GM19043 (cell line): ENCODE measurements around the gene R3HDM2.

Source experiments
- ATAC-seq: cut with Tn5 transposase; IDR thresholded peaks from one replicate; pipeline ENCODE4 v1.9.1; 2021; ENCODE audit warnings: low read depth; ENCODE audit not compliant: unreplicated experiment

The R3HDM2 gene

GRCh38 chr12:57222286-57223190 is 208.3 kb downstream of the R3HDM2 start:
- ATAC-seq = no peak

GRCh38 chr12:57221169-57221917 is 209.5 kb downstream of the R3HDM2 start:
- ATAC-seq = no peak

- no peak for ATAC-seq
Measured at GRCh38 chr12:57220770-57221168, 210.1 kb downstream of the R3HDM2 start.

- no peak for ATAC-seq
Measured at GRCh38 chr12:57219993-57220754, 210.7 kb downstream of the R3HDM2 start.

- no peak for ATAC-seq
Measured at GRCh38 chr12:57219205-57219992, 211.4 kb downstream of the R3HDM2 start.

- ATAC-seq = no peak
Measured at GRCh38 chr12:57218030-57218853, 212.6 kb downstream of the R3HDM2 start.

- no peak for ATAC-seq
Measured at GRCh38 chr12:57216921-57217879, 213.6 kb downstream of the R3HDM2 start.

GRCh38 chr12:57216014-57216911 is 214.6 kb downstream of the R3HDM2 start, which contains the start of gene NXPH4:
NXPH4 (plus strand) TSS chr12:57216794; CDS start chr12:57216970, 176 bp downstream.
- ATAC-seq = no peak

- ATAC-seq = no peak
Measured at GRCh38 chr12:57215668-57216013, 215.2 kb downstream of the R3HDM2 start.

GRCh38 chr12:57215065-57215464 is 215.8 kb downstream of the R3HDM2 start:
- ATAC-seq = no peak

GRCh38 chr12:57214398-57214781 is 216.5 kb downstream of the R3HDM2 start:
- no peak for ATAC-seq

- no peak for ATAC-seq
Measured at GRCh38 chr12:57213763-57214397, 217.0 kb downstream of the R3HDM2 start.

GRCh38 chr12:57213058-57213715 is 217.7 kb downstream of the R3HDM2 start:
- no peak for ATAC-seq

GRCh38 chr12:57212701-57213057 is 218.2 kb downstream of the R3HDM2 start:
- no peak for ATAC-seq

- no peak for ATAC-seq
Measured at GRCh38 chr12:57211791-57212700, 218.8 kb downstream of the R3HDM2 start.
